ENCODE results near the gene RLF.

RLF gene, protein sequence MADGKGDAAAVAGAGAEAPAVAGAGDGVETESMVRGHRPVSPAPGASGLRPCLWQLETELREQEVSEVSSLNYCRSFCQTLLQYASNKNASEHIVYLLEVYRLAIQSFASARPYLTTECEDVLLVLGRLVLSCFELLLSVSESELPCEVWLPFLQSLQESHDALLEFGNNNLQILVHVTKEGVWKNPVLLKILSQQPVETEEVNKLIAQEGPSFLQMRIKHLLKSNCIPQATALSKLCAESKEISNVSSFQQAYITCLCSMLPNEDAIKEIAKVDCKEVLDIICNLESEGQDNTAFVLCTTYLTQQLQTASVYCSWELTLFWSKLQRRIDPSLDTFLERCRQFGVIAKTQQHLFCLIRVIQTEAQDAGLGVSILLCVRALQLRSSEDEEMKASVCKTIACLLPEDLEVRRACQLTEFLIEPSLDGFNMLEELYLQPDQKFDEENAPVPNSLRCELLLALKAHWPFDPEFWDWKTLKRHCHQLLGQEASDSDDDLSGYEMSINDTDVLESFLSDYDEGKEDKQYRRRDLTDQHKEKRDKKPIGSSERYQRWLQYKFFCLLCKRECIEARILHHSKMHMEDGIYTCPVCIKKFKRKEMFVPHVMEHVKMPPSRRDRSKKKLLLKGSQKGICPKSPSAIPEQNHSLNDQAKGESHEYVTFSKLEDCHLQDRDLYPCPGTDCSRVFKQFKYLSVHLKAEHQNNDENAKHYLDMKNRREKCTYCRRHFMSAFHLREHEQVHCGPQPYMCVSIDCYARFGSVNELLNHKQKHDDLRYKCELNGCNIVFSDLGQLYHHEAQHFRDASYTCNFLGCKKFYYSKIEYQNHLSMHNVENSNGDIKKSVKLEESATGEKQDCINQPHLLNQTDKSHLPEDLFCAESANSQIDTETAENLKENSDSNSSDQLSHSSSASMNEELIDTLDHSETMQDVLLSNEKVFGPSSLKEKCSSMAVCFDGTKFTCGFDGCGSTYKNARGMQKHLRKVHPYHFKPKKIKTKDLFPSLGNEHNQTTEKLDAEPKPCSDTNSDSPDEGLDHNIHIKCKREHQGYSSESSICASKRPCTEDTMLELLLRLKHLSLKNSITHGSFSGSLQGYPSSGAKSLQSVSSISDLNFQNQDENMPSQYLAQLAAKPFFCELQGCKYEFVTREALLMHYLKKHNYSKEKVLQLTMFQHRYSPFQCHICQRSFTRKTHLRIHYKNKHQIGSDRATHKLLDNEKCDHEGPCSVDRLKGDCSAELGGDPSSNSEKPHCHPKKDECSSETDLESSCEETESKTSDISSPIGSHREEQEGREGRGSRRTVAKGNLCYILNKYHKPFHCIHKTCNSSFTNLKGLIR (N-terminal part only)

DNA sequence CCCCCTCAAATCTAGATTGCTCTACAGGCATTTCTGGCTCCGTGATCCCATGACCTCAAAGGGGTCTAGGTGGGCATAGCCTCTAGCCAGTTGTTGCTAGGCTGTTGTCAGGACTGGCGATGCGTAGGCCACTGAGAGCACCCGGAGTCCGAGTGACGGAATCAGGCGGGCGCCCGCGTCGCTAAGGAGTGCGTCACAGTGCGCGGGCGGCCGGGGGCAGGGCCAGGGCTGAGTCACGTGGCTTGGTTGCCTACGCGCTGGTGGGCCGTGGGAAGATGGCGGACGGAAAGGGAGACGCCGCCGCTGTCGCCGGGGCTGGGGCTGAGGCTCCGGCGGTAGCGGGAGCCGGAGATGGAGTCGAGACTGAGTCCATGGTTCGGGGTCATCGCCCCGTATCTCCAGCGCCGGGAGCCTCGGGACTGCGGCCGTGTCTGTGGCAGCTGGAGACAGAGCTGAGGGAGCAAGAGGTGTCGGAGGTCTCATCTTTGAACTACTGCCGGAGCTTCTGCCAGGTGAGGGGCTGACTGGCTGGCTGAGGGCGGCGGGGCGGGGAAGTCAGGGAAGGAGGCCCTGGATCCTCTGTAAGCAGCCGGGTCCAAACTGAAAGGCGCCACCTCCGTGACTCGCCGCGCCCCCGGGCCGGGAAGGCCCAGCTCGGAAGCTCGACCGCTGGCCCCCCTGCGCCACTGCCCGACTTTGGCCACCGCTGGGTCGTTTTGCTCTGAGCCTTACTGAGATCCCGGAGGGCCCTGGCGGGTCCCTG is at the start of gene RLF:
RLF (plus strand) TSS at position 263 of the 763 bp plus-strand sequence; CDS start at position 276, 13 bp downstream.
- FAIRE-seq: peak; percentile 81

GRCh38 chr1:40114400-40114799 is 46.8 kb upstream of the RLF start:
- no peak for FAIRE-seq

DNA sequence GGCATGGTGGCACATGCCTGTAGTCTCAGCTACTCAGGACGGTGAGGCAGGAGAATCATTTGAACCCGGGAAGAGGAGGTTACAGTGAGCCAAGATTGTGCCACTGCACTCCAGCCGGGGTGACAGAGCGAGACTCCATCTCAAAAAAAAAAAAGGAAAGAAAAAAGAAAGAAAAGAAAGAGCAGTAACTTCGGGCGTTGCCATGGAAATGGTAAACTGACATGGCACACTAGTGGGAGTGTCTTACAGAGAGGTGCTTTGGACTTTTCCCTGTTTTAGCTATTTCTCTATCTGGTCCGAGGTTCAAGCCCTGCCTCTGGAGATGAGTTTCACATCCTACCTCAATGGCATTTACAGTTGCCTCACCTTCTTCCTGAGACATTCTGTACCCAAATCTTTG is 41.1 kb upstream of the RLF start:
- no peak for FAIRE-seq

DNA sequence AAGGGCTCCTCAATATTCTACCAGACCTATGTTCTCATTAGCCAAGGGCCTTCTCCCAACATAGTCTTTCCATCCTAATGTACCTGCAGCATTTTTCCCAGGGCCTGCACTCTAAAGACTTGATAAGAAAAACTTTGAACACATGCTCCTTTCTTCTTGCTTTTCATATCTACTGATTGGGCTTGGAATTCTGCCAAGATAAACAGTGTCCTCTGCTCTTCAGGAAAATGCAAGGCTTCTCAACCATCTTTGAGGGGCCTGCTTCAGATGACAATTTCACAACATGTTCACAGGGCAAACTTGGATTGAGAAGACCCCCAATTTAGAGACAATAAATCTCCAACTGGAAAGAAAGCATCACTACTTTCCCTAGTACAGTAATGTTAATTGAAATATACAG is 38.3 kb upstream of the RLF start:
- no peak for FAIRE-seq

- FAIRE-seq: no peak
These were observed 30.3 kb upstream of the RLF start for GRCh38 chr1:40130892-40131291.

DNA sequence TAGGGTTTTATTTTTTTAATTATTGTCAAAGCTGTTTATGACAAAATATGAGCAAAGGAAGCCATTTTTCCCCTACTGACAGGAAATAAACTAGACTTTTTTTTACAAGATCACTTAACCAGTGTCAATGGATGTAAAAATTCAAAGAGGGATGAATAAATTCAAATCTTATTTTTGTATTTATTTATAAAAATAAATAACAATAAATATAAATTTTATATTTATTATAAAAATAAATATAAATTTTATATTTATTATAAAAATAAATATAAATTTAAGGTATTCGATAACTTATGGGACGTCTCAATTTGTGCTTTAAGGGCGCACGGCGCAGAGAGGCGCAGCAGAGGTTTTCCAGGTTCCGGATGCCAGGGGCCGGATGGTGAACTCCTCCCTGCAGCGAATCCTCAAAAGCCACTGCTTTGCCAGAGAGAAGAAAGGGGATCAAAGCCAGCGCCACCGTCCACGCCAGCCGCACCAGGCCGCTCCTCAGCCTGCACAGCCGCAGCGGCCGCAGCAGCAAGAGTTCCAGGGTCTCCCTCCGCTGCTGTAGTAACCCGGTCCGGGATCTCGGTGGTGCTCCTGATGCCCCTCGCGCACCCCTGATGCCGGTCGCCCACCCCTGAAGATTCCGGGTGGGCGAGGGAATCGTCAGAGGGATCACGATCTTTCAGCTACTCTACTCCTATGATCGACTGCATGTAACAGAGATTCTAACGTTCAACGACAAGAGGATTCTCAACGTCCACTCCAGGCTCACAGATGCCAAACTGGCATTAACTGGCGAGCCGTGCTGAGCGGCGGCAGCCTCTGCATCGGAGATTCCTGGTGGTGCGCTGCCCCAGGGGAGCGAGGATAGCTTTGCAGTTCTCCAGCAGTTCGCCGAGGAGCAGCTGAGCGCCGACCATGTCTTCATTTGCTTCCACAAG is 28.5 kb upstream of the RLF start:
- peak; percentile 76 for FAIRE-seq

- no peak for FAIRE-seq
These were observed 27.9 kb upstream of the RLF start for GRCh38 chr1:40133312-40133665.

DNA sequence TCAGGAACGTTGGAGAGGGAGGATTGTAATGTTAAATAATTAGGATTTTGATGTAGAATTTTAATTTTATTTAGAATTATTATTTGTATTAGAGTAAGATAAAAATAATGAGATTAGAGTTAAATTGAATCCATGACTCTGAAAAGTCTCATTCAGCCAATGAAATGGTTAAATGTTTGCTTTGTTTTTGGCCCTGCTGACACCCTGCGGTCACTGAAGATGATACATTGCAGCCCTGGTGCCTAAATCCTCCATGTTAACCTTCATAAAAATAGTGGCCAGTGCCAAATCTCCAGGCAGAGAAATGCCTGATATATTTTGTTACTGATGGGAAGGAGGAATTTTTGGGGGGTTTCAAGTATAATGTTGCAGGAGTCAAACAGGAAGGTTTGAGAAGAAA is 27.3 kb upstream of the RLF start:
- no peak for FAIRE-seq

DNA sequence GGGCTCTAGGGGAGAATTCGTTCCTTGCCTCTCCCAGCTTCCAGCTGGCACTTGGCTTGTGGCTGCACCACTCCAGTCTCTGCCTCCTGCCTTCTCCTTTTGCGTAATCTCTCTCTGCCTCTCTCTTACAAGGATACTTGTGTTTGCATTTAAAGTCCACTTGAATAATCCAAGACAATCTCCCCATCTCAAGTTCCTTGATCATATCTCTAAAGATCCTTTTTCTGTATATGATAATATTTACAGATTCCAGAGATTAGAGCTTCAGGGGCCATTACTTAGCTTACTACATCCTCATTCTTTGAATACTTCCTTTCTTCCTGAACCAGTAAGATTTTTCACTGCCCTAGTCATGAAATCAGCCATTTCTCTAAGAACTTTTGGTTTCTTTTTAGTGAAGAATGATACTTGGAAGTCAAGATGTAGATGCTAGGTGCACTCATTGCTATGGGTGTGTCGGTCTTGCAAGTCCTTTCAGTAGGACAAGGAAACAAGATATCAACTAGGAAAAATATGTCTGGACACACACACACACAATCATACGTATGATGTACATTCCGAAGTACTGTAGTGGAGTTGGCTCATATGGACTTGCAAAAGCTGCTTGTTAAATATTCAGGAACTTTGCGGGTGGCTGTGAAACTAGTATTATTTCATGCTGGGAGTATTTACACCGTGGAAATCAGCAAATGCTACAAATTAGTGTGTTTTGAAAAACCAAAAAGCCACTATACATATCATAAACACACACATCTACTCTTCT is 20.8 kb upstream of the RLF start:
- FAIRE-seq: no peak

DNA sequence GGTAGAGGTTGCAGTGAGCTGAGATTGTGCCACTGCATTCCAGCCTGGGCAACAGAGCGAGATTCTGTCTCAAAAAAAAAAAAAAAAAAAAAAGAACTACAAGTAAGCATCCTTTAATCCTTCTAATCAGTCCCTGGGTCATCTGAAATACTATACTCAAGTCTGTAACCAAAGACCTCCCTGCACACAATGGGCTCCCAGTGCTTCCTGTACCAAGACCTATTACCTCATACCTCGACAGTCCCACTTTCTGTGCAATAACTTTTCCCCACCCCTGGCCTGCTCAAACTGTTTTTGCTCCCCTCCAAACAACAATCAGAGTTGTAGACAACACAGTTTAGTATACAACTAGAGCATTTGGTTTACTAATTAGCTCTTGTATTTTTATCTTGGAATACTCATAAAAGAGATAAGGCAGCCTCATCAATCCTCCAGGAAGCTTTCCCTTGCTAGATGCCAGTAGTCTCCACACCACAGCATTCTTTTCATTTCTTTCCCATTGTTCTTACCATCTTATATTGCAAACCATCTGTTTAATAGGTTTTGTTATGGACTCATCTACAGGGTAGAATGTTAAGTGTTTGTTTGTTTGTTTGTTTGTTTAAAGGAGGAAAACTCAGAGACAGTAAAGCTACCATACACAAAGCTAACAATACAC is 19.2 kb upstream of the RLF start:
- no peak for FAIRE-seq

DNA sequence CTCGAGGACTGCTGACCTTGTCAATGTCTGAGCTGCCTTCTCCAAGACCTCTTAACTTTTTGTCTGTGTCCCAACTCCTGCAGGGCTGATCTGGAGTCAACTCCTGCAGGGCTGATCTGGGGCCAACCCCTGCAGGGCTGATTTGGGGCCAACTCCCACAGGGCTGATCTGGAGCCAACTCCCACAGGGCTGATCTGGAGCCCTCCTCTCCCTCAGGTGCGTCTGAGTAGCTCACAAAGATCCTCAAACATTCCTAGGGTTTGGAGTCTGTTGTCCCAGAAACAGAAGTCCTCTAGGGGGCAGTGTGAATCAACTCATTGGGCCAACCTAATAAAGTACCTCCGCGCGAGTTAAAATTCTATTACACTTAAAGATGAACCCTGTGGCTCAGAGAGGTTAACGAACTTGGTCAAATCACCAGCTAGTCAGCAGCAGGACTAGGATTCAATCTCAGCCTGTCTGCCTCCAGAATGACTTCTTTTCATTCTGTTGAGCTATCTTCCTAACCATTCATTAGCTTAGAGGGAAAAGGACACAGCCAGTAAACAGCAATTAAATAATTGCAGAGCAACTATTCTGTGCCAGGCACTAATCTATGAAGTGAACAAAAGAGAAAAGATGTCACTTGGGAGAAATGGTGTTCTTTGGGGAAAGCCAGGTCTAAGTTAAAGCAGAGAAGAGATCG is 17.2 kb upstream of the RLF start:
- no peak for FAIRE-seq

DNA sequence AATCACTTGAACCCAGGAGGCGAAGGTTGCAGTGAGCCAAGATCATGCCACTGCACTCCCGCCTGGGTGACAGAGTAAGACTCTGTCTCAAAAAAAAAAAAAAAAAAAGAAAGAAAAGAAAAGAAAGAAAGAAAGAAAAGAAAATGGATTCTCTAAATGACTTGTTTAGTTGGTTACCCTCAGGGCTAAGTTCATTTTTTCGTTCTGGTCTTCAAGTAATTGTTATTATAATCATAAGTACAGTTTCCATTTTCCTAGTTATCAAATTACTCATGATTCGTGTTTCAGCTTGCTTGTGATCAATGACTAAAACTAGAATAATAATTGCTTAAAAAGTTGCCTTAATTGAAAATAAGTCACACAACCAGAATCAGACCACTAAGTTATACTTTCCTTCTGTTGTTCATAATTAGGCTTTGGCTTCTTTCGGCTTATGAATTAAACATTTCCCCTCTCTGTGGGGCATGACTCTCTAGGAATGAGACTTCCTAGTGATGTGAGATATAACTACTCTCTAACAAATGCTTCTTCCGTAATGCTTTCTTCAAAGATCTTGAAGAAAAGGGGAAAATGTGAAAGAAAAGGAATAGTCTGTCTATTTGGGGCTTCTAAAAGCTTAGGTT is 9.6 kb upstream of the RLF start:
- FAIRE-seq: no peak

- FAIRE-seq: peak; percentile 50
These were observed 8.0 kb upstream of the RLF start for GRCh38 chr1:40153073-40153770.

DNA sequence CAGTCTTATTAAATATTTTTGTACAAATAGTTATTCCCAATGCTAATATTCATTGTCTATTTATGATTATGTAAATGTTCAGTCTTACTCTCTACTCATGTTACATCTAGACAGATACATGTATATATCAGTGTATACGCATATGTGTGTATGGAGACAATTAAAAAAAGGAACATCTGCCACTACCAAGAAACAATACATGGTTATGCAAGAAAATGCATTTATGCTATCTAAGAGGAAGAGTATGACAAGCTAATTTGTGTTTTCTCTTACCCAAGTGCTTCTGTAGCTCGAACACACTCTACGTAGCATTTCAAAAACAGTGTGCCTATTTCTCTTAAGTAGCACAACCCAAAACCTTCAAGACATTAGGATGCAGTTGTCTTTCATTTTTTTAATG is 6.1 kb upstream of the RLF start:
- FAIRE-seq: no peak

GRCh38 chr1:40155910-40156309 is 5.3 kb upstream of the RLF start:
- FAIRE-seq: no peak

- FAIRE-seq: no peak
These were observed 422 bp upstream of the RLF start for GRCh38 chr1:40160806-40161124.

- FAIRE-seq: no peak
These were observed 756 bp downstream of the RLF start for GRCh38 chr1:40161888-40162397.
